Measurements from ENCODE around the gene PGLYRP3.

The PGLYRP3 gene

GRCh38 chr1:153261281-153262069 is 51.3 kb downstream of the PGLYRP3 start:
- DNase-seq (ENCODE audit: low read depth in 2 of 3, low spot score in 1 of 3): no peak

- peak in 1 of 3 donors; percentile 10 for DNase-seq (ENCODE audit: low read depth in 2 of 3, low spot score in 1 of 3)
Measured at GRCh38 chr1:153260585-153261280, 52.0 kb downstream of the PGLYRP3 start.

- DNase-seq (ENCODE audit: low read depth in 2 of 3, low spot score in 1 of 3): no peak
Measured at GRCh38 chr1:153259387-153259786, 53.4 kb downstream of the PGLYRP3 start, which contains the start of gene LORICRIN. LORICRIN (plus strand) TSS chr1:153259687; CDS start chr1:153260950, 1,263 bp downstream.

GRCh38 chr1:153253693-153254092 is 59.1 kb downstream of the PGLYRP3 start:
- DNase-seq (ENCODE audit: low read depth in 2 of 3, low spot score in 1 of 3): no peak

GRCh38 chr1:153253076-153253475 is 59.7 kb downstream of the PGLYRP3 start:
- no peak for DNase-seq (ENCODE audit: low read depth in 2 of 3, low spot score in 1 of 3)

- DNase-seq (ENCODE audit: low read depth in 2 of 3, low spot score in 1 of 3): no peak
Measured at GRCh38 chr1:153251988-153252387, 60.8 kb downstream of the PGLYRP3 start.

- DNase-seq (ENCODE audit: low read depth in 2 of 3, low spot score in 1 of 3): no peak
Measured at GRCh38 chr1:153251562-153251961, 61.2 kb downstream of the PGLYRP3 start.

GRCh38 chr1:153251087-153251486 is 61.7 kb downstream of the PGLYRP3 start:
- no peak for DNase-seq (ENCODE audit: low read depth in 2 of 3, low spot score in 1 of 3)

GRCh38 chr1:153250166-153250565 is 62.6 kb downstream of the PGLYRP3 start:
- no peak for DNase-seq (ENCODE audit: low read depth in 2 of 3, low spot score in 1 of 3)

GRCh38 chr1:153248176-153248879 is 64.4 kb downstream of the PGLYRP3 start:
- no peak for DNase-seq (ENCODE audit: low read depth in 2 of 3, low spot score in 1 of 3)
